Measurements from ENCODE around the gene NT5C1B. TPM values are rescaled to one million over a fixed set of nuclear protein-coding genes. Genes with fewer than 3 reads are reported as not detected.
A peak's percentile ranks its signal among the peaks of the same experiment; 100 is the strongest.

NT5C1B gene
- total RNA-seq, 2 donors from 2014 or later, result not detected

- Histone ChIP-seq H3K4me1 (no peaks in the 10 kb centered on the region), H3K36me3 (replicated peaks in 1 of 2; ENCODE audit: insufficient read depth in 1 of 2, low read depth in 2 of 2) (no peaks in the 10 kb centered on the region), H3K9me3 (peaks cover 0 to 4% (median 0%) of the 10 kb centered on the region in 3 donors), H3K27ac (no peak overlapping the region), H3K27me3 (no peaks in the 10 kb centered on the region), H3K4me3 (no peak overlapping the region)
- DNase-seq (no peak), ATAC-seq (no peak)
- intact Hi-C loops (cut with DNase I), result no loop called here
- no peak for TF ChIP-seq CTCF (IDR thresholded peaks at IDR 0.05)
- TF ChIP-seq POLR2A (IDR thresholded peaks at IDR 0.05), result no peak
- 91 to 93% methylated on average over 3 of the region's 3 CpGs for WGBS, 2 donors
Observed at GRCh38 chr2:18580606-18581005, 8.8 kb downstream of the NT5C1B start.

DNA sequence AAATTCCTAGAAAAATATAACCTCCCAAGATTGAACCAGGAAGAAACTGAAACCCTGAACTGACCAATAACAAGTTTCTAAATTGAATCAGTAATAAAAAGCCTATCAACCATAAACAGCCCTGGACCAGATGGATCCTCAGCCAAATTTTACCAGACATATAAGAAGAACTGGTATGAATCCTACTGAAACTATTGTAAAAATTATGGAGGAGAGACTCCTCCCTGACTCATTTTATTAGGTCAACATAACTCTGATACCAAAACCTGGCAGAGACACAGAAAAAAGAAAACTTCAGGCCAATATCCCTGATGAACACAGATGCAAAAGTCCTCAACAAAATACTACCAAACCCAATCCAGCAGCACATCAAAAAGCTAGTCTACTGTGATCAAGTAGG lies 11.3 kb downstream of the NT5C1B start:
- Histone ChIP-seq H3K4me1 (no peaks in the 10 kb centered on the region), H3K4me3 (no peak overlapping the region), H3K9me3 (peaks cover 0 to 4% (median 0%) of the 10 kb centered on the region in 3 donors), H3K27ac (no peak overlapping the region), H3K36me3 (replicated peaks in 1 of 2; ENCODE audit: insufficient read depth in 1 of 2, low read depth in 2 of 2) (no peaks in the 10 kb centered on the region), H3K27me3 (no peaks in the 10 kb centered on the region)
- no peak for DNase-seq
- TF ChIP-seq CTCF (IDR thresholded peaks at IDR 0.05) (no peak), POLR2A (IDR thresholded peaks at IDR 0.05) (no peak)
- ATAC-seq, result no peak
- intact Hi-C loops (cut with DNase I), result no loop called here

GRCh38 chr2:18566145-18566769 lies 23.1 kb downstream of the NT5C1B start:
- no peaks in the 10 kb centered on the region for H3K27me3 ChIP-seq
- WGBS, 2 donors, result 73 to 82% methylated on average over 1 of the region's 1 CpG
- no peak overlapping the region for H3K27ac ChIP-seq
- H3K9me3 ChIP-seq, result no peaks in the 10 kb centered on the region
- H3K4me1 ChIP-seq, result peaks cover under 1% of the 10 kb centered on the region
- no peak for DNase-seq
- H3K4me3 ChIP-seq, result no peak overlapping the region
- no peak for ATAC-seq
- no peaks in the 10 kb centered on the region for H3K36me3 ChIP-seq (replicated peaks in 1 of 2; ENCODE audit: insufficient read depth in 1 of 2, low read depth in 2 of 2)
- no peak for TF ChIP-seq POLR2A (IDR thresholded peaks at IDR 0.05)
- no peak for TF ChIP-seq CTCF (IDR thresholded peaks at IDR 0.05)
- intact Hi-C loops (cut with DNase I), result no loop called here

GRCh38 chr2:18560797-18561085 lies 28.6 kb downstream of the NT5C1B start:
- Histone ChIP-seq H3K9me3 (no peaks in the 10 kb centered on the region), H3K36me3 (replicated peaks in 1 of 2; ENCODE audit: insufficient read depth in 1 of 2, low read depth in 2 of 2) (no peaks in the 10 kb centered on the region), H3K27ac (peak overlapping the region; percentile 84 to 97 (median 96)), H3K4me3 (peak overlapping the region; percentile 48 to 53), H3K27me3 (no peaks in the 10 kb centered on the region), H3K4me1 (peaks cover 28% of the 10 kb centered on the region)
- WGBS, 2 donors, result 0% methylated on average over 3 of the region's 3 CpGs
- DNase-seq, result no peak
- intact Hi-C loops (cut with DNase I), result no loop called here
- no peak for ATAC-seq
- no peak for TF ChIP-seq POLR2A (IDR thresholded peaks at IDR 0.05)
- no peak for TF ChIP-seq CTCF (IDR thresholded peaks at IDR 0.05)

All from body of pancreas (tissue), 4 donors.